ENCODE data around the gene CTSO. TPM values are rescaled to one million over a fixed set of nuclear protein-coding genes. Genes with fewer than 3 reads are reported as not detected.

The CTSO gene, protein sequence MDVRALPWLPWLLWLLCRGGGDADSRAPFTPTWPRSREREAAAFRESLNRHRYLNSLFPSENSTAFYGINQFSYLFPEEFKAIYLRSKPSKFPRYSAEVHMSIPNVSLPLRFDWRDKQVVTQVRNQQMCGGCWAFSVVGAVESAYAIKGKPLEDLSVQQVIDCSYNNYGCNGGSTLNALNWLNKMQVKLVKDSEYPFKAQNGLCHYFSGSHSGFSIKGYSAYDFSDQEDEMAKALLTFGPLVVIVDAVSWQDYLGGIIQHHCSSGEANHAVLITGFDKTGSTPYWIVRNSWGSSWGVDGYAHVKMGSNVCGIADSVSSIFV
- 1.7 and 2.0 TPM in 2 replicates for polyA plus RNA-seq (2011; rRNA removed)
- 0.11 and 0.12 TPM in 2 replicates for polyA plus RNA-seq (2012; cell fraction: cytosol; rRNA removed)
- 0.06 and 0.12 TPM in 2 replicates for polyA plus RNA-seq (2012; cell fraction: nucleus; rRNA removed)
- polyA plus RNA-seq (2017; fragmentation: RNase III; extraction: RNeasy Plus Mini Kit Qiagen cat#74134 plus additional on column Dnase treatment), result 0.72 to 0.81 TPM (median 0.78 TPM) in 3 replicates
- 0.19 and 0.37 TPM in 2 replicates for polyA minus RNA-seq (2011; rRNA and poly(A)+ RNA removed)

DNA sequence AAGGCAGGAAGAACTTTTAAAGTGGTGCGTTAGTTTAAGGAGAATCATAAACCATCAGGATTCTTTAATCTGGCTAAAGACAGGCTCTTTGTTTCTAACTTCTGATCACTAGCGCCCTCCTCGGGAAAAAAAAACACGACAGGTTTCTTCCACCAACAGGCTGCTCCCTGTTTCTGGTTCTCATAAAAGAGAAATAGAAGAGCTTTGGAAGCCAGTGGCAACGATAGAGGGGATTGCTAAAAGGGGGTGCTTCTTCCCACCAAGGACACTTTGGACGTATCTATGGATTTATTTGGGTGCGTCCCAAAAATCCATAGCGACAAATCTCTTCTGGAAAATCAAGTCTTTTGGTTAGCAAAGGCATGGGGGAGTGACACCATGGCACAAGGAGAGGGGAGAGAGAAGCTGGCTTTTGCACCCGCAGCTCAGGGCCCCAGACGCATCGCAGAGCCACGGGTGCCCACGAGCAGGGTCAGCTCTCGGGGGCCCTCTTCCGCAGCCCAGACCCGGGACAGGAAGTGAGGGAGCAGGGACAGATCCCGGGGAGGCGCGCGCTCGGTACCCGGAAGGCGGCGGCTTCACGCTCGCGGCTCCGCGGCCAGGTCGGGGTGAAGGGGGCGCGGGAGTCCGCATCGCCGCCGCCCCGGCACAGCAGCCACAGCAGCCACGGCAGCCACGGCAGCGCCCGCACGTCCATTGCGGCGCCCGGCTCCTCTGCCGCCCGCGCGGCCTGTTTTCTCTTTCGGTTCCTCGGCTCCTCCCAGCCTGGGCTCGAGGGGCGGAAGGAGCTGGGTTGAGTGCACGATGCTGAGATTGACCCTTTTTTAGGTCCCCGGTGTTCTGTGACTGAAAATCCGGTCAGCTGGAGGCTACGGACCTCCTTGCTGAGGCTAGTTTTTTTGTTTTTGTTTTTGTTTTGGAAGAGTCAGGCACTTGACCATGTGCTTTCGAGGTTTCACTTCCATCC is at the start of gene CTSO:
TSS of gene CTSO (minus strand) at position 716 of the 967 bp plus-strand sequence. CDS start at position 697, 19 bp downstream.
- no peak for FAIRE-seq

More for the DNA sequence above, at the start of gene CTSO:
- ChIA-PET POLR2A (interaction anchor here (0.8 to 1.6 kb wide), 3 partner anchors 125 to 549 kb away, joined by 3 to 13 read pairs (median 5); no protein-coding TSS in a partner anchor), CTCF (interaction anchor here (0.6 to 2.8 kb wide), 20 partner anchors 10 to 1737 kb away, joined by 3 to 19 read pairs (median 3); no protein-coding TSS in a partner anchor)
- no peaks in the 10 kb centered on the region for H3K4me1 ChIP-seq
- TF ChIP-seq, protein P1, sequence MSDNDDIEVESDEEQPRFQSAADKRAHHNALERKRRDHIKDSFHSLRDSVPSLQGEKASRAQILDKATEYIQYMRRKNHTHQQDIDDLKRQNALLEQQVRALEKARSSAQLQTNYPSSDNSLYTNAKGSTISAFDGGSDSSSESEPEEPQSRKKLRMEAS (IDR thresholded peaks at IDR 0.05), result peak; percentile 49
- TF ChIP-seq FOXS1 (CRISPR knock-in tag; IDR thresholded peaks at IDR 0.05), result no peak
- TF ChIP-seq NFE2L2 (conservative IDR thresholded peaks at IDR 0.05; ENCODE audit: low read length), result no peak
- TF ChIP-seq, protein P2, sequence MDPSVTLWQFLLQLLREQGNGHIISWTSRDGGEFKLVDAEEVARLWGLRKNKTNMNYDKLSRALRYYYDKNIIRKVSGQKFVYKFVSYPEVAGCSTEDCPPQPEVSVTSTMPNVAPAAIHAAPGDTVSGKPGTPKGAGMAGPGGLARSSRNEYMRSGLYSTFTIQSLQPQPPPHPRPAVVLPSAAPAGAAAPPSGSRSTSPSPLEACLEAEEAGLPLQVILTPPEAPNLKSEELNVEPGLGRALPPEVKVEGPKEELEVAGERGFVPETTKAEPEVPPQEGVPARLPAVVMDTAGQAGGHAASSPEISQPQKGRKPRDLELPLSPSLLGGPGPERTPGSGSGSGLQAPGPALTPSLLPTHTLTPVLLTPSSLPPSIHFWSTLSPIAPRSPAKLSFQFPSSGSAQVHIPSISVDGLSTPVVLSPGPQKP (IDR thresholded peaks at IDR 0.05; ENCODE audit: low read depth, low read length), result no peak
- TF ChIP-seq ESRRA (IDR thresholded peaks at IDR 0.05; ENCODE audit: borderline replicate concordance, low read length), result no peak
- no peak for TF ChIP-seq CBX8 (IDR thresholded peaks at IDR 0.05)
- TF ChIP-seq HDAC2 (IDR thresholded peaks at IDR 0.05), result no peak
- TF ChIP-seq MAFK (IDR thresholded peaks at IDR 0.05; ENCODE audit: partially characterized antibody), result no peak
- no peak for TF ChIP-seq SREBF2 (IDR thresholded peaks at IDR 0.05)
- TF ChIP-seq, protein P3, sequence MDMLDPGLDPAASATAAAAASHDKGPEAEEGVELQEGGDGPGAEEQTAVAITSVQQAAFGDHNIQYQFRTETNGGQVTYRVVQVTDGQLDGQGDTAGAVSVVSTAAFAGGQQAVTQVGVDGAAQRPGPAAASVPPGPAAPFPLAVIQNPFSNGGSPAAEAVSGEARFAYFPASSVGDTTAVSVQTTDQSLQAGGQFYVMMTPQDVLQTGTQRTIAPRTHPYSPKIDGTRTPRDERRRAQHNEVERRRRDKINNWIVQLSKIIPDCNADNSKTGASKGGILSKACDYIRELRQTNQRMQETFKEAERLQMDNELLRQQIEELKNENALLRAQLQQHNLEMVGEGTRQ (IDR thresholded peaks at IDR 0.05), result no peak
- peak; percentile 72 for TF ChIP-seq KDM5A (IDR thresholded peaks at IDR 0.05)
- peak; percentile 25 to 65; a peak in 1 of 5 replicates for TF ChIP-seq JUN (IDR thresholded peaks at IDR 0.05)
- TF ChIP-seq HOXA7 (CRISPR knock-in tag; IDR thresholded peaks at IDR 0.05), result no peak
- TF ChIP-seq, protein P4, sequence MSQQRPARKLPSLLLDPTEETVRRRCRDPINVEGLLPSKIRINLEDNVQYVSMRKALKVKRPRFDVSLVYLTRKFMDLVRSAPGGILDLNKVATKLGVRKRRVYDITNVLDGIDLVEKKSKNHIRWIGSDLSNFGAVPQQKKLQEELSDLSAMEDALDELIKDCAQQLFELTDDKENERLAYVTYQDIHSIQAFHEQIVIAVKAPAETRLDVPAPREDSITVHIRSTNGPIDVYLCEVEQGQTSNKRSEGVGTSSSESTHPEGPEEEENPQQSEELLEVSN (IDR thresholded peaks at IDR 0.05; ENCODE audit: borderline replicate concordance, low read depth), result 0 out of 2 replicates have a peak, but pooled peaks have one; percentile 23
- TF ChIP-seq, protein P5, sequence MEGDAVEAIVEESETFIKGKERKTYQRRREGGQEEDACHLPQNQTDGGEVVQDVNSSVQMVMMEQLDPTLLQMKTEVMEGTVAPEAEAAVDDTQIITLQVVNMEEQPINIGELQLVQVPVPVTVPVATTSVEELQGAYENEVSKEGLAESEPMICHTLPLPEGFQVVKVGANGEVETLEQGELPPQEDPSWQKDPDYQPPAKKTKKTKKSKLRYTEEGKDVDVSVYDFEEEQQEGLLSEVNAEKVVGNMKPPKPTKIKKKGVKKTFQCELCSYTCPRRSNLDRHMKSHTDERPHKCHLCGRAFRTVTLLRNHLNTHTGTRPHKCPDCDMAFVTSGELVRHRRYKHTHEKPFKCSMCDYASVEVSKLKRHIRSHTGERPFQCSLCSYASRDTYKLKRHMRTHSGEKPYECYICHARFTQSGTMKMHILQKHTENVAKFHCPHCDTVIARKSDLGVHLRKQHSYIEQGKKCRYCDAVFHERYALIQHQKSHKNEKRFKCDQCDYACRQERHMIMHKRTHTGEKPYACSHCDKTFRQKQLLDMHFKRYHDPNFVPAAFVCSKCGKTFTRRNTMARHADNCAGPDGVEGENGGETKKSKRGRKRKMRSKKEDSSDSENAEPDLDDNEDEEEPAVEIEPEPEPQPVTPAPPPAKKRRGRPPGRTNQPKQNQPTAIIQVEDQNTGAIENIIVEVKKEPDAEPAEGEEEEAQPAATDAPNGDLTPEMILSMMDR (IDR thresholded peaks at IDR 0.05), result peak; percentile 67
- peak; percentile 47 to 69 for TF ChIP-seq RAD21 (conservative IDR thresholded peaks at IDR 0.05 in 1 of 2, IDR thresholded peaks at IDR 0.05 in 1 of 2)
- TF ChIP-seq, protein P6, sequence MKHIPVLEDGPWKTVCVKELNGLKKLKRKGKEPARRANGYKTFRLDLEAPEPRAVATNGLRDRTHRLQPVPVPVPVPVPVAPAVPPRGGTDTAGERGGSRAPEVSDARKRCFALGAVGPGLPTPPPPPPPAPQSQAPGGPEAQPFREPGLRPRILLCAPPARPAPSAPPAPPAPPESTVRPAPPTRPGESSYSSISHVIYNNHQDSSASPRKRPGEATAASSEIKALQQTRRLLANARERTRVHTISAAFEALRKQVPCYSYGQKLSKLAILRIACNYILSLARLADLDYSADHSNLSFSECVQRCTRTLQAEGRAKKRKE (CRISPR knock-in tag; IDR thresholded peaks at IDR 0.05; ENCODE audit: low read depth), result no peak
- TF ChIP-seq FOSL2 (IDR thresholded peaks at IDR 0.05), result no peak
- no peak for TF ChIP-seq FOSL2 (CRISPR knock-in tag; IDR thresholded peaks at IDR 0.05)
- TF ChIP-seq, protein P7, sequence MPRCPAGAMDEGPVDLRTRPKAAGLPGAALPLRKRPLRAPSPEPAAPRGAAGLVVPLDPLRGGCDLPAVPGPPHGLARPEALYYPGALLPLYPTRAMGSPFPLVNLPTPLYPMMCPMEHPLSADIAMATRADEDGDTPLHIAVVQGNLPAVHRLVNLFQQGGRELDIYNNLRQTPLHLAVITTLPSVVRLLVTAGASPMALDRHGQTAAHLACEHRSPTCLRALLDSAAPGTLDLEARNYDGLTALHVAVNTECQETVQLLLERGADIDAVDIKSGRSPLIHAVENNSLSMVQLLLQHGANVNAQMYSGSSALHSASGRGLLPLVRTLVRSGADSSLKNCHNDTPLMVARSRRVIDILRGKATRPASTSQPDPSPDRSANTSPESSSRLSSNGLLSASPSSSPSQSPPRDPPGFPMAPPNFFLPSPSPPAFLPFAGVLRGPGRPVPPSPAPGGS (IDR thresholded peaks at IDR 0.05), result 0 out of 3 replicates have a peak, but pooled peaks have one; percentile 46
- TF ChIP-seq PHF8 (IDR thresholded peaks at IDR 0.05; ENCODE audit: borderline replicate concordance, low read depth), result peak; percentile 88
- peak; percentile 40 for TF ChIP-seq POLR2A (IDR thresholded peaks at IDR 0.05; ENCODE audit: low read length)
- TF ChIP-seq SMC3 (IDR thresholded peaks at IDR 0.05), result peak; percentile 66
- TF ChIP-seq CEBPB (IDR thresholded peaks at IDR 0.05), result no peak
- TF ChIP-seq HOXB13 (CRISPR knock-in tag; IDR thresholded peaks at IDR 0.05; ENCODE audit: low read depth), result no peak
- H3K4me2 ChIP-seq, result peak within 1 kb of the TSS; percentile 69
- H3K9me3 ChIP-seq, result no peaks in the 10 kb centered on the region
- peak within 1 kb of the TSS; percentile 88 to 100 for H3K27ac ChIP-seq
- ATAC-seq (peak; percentile 99), DNase-seq (ENCODE audit: low read depth in 1 of 2, low spot score in 1 of 2) (peak; percentile 44 to 67)
- peak within 1 kb of the TSS; percentile 61 for H3K4me3 ChIP-seq
- 1% methylated on average over 22 of the region's 58 CpGs for WGBS (ENCODE audit: missing lambda C conversion rate)
